PC-3 (cell line): ENCODE data around the gene AGPAT1. TPM values are rescaled to one million over a fixed set of nuclear protein-coding genes. Genes with fewer than 3 reads are reported as not detected.
"Not testable (repeated sequence)": the region's sequence is repeated elsewhere in the genome, so short reads cannot be mapped to it uniquely, and the experiment has no call there.

Source experiments
- ATAC-seq: fragments of 200-7000 bp; cut with Tn5 transposase; 2 replicates; pipeline ENCODE4 v1.9.1; 2020; ENCODE audit warnings: mild to moderate bottlenecking, moderate library complexity
- BruUV-seq: library from RNA; stranded (reverse); fragments of 400-500 nt; replicated peaks from 2 replicates; lab custom pipeline; 2021; lab: Mats Ljungman, UMichigan
- CTCF ChIA-PET: fragments of 300-600 bp; sonication (Branson Sonifier 250); formaldehyde crosslinking; loops from one replicate; lab custom pipeline; 2022; ENCODE audit warnings: antibody characterized with exemption; lab: Charles Lee
- POLR2A ChIA-PET: fragments of 300-600 bp; sonication (Branson Sonifier 250); formaldehyde crosslinking; loops from one replicate; lab custom pipeline; 2022; ENCODE audit warnings: antibody characterized with exemption; ENCODE audit not compliant: unreplicated experiment; lab: Charles Lee
- DNase-seq: peaks from one replicate; pipeline ENCODE4 v3.0.0-alpha.2; 2015
- H2AFZ ChIP-seq: fragments of 300-600 bp; sonication (generic); 2 replicates; pipeline ENCODE4 v1.6.0; 2016; ENCODE audit warnings: antibody characterized with exemption, low read length
- H3F3A ChIP-seq: fragments of 300-600 bp; sonication (generic); one replicate; pipeline ENCODE4 v1.6.0; 2017; ENCODE audit warnings: antibody characterized with exemption, low read length, control low read depth, mild to moderate bottlenecking; ENCODE audit not compliant: unreplicated experiment
- H3K27ac ChIP-seq: fragments of 300-600 bp; sonication (generic); 2 replicates; pipeline ENCODE4 v1.5.1; 2016; ENCODE audit warnings: mild to moderate bottlenecking, low read length
- H3K27me3 ChIP-seq: fragments of 300-600 bp; sonication (generic); 2 replicates; pipeline ENCODE4 v1.6.1; 2016; ENCODE audit warnings: low read length, mixed read lengths
- H3K36me3 ChIP-seq: fragments of 300-600 bp; sonication (generic); 2 replicates; pipeline ENCODE4 v1.6.1; 2016; ENCODE audit warnings: low read depth, mixed run types, low read length, mixed read lengths
- H3K4me1 ChIP-seq: fragments of 300-600 bp; sonication (generic); 2 replicates; pipeline ENCODE4 v1.5.1; 2016; ENCODE audit warnings: low read length; ENCODE audit not compliant: insufficient read depth
- H3K4me2 ChIP-seq: fragments of 300-600 bp; sonication (generic); 2 replicates; pipeline ENCODE4 v1.6.0; 2016; ENCODE audit warnings: low read length
- H3K4me3 ChIP-seq: fragments of 300-600 bp; sonication (generic); 2 replicates; pipeline ENCODE4 v1.5.1; 2016; ENCODE audit warnings: mild to moderate bottlenecking, low read length, mixed read lengths
- H3K79me2 ChIP-seq: fragments of 300-600 bp; sonication (generic); 2 replicates; pipeline ENCODE4 v1.6.1; 2017; ENCODE audit warnings: low read length, mixed read lengths
- H3K9ac ChIP-seq: fragments of 300-600 bp; sonication (generic); 2 replicates; pipeline ENCODE4 v1.6.0; 2016; ENCODE audit warnings: mild to moderate bottlenecking, low read length
- H3K9me2 ChIP-seq: fragments of 300-600 bp; sonication (generic); replicated peaks from 2 replicates; pipeline ENCODE4 v1.6.1; 2016; ENCODE audit warnings: mixed run types, low read length, mixed read lengths
- H3K9me3 ChIP-seq: fragments of 300-600 bp; sonication (generic); 2 replicates; pipeline ENCODE4 v1.6.1; 2016; ENCODE audit warnings: low read length, mixed read lengths
- H4K20me1 ChIP-seq: fragments of 300-600 bp; sonication (generic); 2 replicates; pipeline ENCODE4 v1.6.1; 2016; ENCODE audit warnings: low read length, mixed read lengths
- EZH2 ChIP-seq: fragments of 300-600 bp; sonication (generic); IDR thresholded peaks from one replicate; pipeline ENCODE4 v1.6.1; 2017; ENCODE audit warnings: antibody characterized with exemption, mild to moderate bottlenecking, low read length; ENCODE audit not compliant: unreplicated experiment
- EZH2phosphoT487 ChIP-seq: fragments of 300-600 bp; sonication (generic); IDR thresholded peaks from 2 replicates; pipeline ENCODE4 v1.6.1; 2018; ENCODE audit warnings: mild to moderate bottlenecking, antibody characterized with exemption, low read length, borderline replicate concordance
- intact Hi-C: fragments of 100-400 bp; cut with micrococcal nuclease; formaldehyde crosslinking; loops from 2 replicates; pipeline ENCODE4 v1.9.0; 2023
- total RNA-seq: library from RNA; depleted of rRNA; stranded (reverse); fragments of >200 nt; gene quantifications from 2 replicates; pipeline ENCODE4 v1.2.3, GENCODE V29; 2014
- TF ChIP-seq, protein P1 (sequence below): fragments of 300-600 bp; sonication (generic); conservative IDR thresholded peaks from 2 replicates; pipeline ENCODE4 v1.5.1; 2017; ENCODE audit warnings: antibody characterized with exemption, low read depth, mild to moderate bottlenecking, low read length

AGPAT1 gene
- total RNA-seq, 1 experiment from 2014 or later: 59.6 TPM

- H3K79me2 ChIP-seq: peaks cover 7% of the 10 kb centered on the region
- H2AFZ ChIP-seq: no peak overlapping the region
- no TSS peak for BruUV-seq
- H3K9me2 ChIP-seq: no peaks in the 10 kb centered on the region
- H3K36me3 ChIP-seq: no peaks in the 10 kb centered on the region
- no peaks in the 10 kb centered on the region for H4K20me1 ChIP-seq
- no peaks in the 10 kb centered on the region for H3K9me3 ChIP-seq
- ATAC-seq (no peak), DNase-seq (no peak)
- CTCF ChIA-PET: no interaction called here
- POLR2A ChIA-PET: no interaction called here
- TF ChIP-seq EZH2: no peak
- no peak for TF ChIP-seq EZH2phosphoT487
- TF ChIP-seq, protein P1, sequence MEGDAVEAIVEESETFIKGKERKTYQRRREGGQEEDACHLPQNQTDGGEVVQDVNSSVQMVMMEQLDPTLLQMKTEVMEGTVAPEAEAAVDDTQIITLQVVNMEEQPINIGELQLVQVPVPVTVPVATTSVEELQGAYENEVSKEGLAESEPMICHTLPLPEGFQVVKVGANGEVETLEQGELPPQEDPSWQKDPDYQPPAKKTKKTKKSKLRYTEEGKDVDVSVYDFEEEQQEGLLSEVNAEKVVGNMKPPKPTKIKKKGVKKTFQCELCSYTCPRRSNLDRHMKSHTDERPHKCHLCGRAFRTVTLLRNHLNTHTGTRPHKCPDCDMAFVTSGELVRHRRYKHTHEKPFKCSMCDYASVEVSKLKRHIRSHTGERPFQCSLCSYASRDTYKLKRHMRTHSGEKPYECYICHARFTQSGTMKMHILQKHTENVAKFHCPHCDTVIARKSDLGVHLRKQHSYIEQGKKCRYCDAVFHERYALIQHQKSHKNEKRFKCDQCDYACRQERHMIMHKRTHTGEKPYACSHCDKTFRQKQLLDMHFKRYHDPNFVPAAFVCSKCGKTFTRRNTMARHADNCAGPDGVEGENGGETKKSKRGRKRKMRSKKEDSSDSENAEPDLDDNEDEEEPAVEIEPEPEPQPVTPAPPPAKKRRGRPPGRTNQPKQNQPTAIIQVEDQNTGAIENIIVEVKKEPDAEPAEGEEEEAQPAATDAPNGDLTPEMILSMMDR: no peak
- no peak overlapping the region for H3K4me2 ChIP-seq
- intact Hi-C loops: loop anchor here (2.0 kb wide), 1 partner anchor 218 kb away; no protein-coding TSS in a partner anchor
- H3K4me3 ChIP-seq: no peak overlapping the region
- H3K27me3 ChIP-seq: no peaks in the 10 kb centered on the region
- no peaks in the 10 kb centered on the region for H3F3A ChIP-seq
- peaks cover 32% of the 10 kb centered on the region for H3K4me1 ChIP-seq
- H3K9ac ChIP-seq: no peak overlapping the region
- H3K27ac ChIP-seq: no peak overlapping the region
These were observed 18.5 kb upstream of the AGPAT1 start for GRCh38 chr6:32194388-32194787.

DNA sequence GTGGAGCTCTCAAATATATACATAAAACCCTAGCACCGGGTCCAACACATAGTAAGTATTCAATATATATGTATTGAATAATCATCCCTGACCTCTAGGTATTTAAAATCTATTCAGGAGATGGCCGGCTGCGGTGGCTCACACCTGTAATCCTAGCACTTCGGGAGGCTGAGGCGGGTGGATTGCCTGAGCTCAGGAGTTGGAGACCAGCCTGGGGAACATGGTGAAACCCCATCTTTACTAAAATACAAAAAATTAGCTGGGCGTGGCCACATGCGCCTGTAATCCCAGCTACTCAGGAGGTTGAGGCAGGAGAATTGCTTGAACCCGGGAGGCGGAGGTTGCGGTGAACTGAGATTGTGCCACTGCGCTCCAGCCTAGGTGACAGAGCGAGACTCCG is 17.2 kb upstream of the AGPAT1 start:
- POLR2A ChIA-PET, H3K27ac ChIP-seq, H3K9ac ChIP-seq: not testable (repeated sequence)

DNA sequence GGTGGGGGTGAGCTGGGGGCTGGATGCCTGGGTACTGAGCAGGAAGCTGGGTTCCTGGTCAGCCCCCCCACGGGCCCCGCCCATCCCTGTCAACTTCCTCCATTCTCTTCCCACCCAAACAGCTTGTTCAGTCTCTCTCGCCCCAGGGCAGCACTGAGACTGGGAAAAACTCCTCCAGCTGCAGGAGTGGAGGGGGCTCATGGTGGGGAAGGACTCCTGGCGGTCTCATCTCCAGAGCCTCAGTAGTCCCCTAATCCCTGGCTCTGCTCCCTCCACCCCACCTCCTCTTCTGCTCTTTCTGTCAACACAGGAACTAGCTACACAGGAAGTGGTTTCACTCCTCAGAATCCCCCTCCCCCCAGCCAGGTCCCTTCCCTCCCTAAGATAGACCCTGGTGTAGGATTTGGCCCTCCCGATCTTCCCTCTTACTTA is 16.7 kb upstream of the AGPAT1 start, which contains the start of gene GPSM3:
TSS of gene GPSM3 (minus strand) at position 36 of the 432 bp plus-strand sequence. CDS start 130 bp downstream, outside the sequence.
- peak within 1 kb of the TSS; percentile 61 for H3K4me2 ChIP-seq
- no peaks in the 10 kb centered on the region for H3K36me3 ChIP-seq
- no peak for DNase-seq
- H3K4me3 ChIP-seq: no peak within 1 kb of the TSS
- no peak within 1 kb of the TSS for H3K27ac ChIP-seq
- POLR2A ChIA-PET: no interaction called here
- H3F3A ChIP-seq: no peaks in the 10 kb centered on the region
- intact Hi-C loops: no loop called here
- CTCF ChIA-PET: no interaction called here
- peak within 1 kb of the TSS; percentile 49 for H2AFZ ChIP-seq
- H3K9me2 ChIP-seq: no peaks in the 10 kb centered on the region
- H3K79me2 ChIP-seq: peaks cover 18% of the 10 kb centered on the region
- no peak within 1 kb of the TSS for H3K9ac ChIP-seq
- H3K4me1 ChIP-seq: peaks cover 41% of the 10 kb centered on the region
- H3K27me3 ChIP-seq: no peaks in the 10 kb centered on the region
- TF ChIP-seq, protein P1: no peak
- TF ChIP-seq EZH2 (no peak), EZH2phosphoT487 (no peak)
- BruUV-seq: no TSS peak
- no peak for ATAC-seq
- no peaks in the 10 kb centered on the region for H4K20me1 ChIP-seq
- no peaks in the 10 kb centered on the region for H3K9me3 ChIP-seq

More for the DNA sequence above, 17.2 kb upstream of the AGPAT1 start:
- H3K4me2 ChIP-seq: peak overlapping the region; percentile 61; the same call in 1 of the 2 replicates
- H4K20me1 ChIP-seq, H3K4me3 ChIP-seq, H3F3A ChIP-seq, CTCF ChIA-PET, DNase-seq, H2AFZ ChIP-seq, ATAC-seq, H3K27me3 ChIP-seq, BruUV-seq, H3K9me2 ChIP-seq, H3K36me3 ChIP-seq, intact Hi-C loops, H3K9me3 ChIP-seq: not testable (repeated sequence)
- H3K4me1 ChIP-seq: peaks cover 41% of the 10 kb centered on the region
- peaks cover 18% of the 10 kb centered on the region for H3K79me2 ChIP-seq
